CD4-positive, alpha-beta T cell (primary cell): ENCODE data around the gene ANKRD29. TPM values are rescaled to one million over a fixed set of nuclear protein-coding genes. Genes with fewer than 3 reads are reported as not detected.
"Not testable (repeated sequence)": the region's sequence is repeated elsewhere in the genome, so short reads cannot be mapped to it uniquely, and the experiment has no call there.

Experiments used
- ATAC-seq: fragments of 200-7000 bp; cut with Tn5 transposase; one replicate; pipeline ENCODE4 v1.10.0; 2022; ENCODE audit warnings: mild to moderate bottlenecking; ENCODE audit not compliant: poor library complexity
- CTCF ChIA-PET: fragments of 350-600 bp; sonication (Branson Sonifier 250); formaldehyde crosslinking; loops from one replicate; lab custom pipeline; 2021; ENCODE audit warnings: antibody characterized with exemption, inconsistent platforms; lab: Charles Lee
- POLR2A ChIA-PET: fragments of 350-600 bp; sonication (Branson Sonifier 250); formaldehyde crosslinking; loops from one replicate; lab custom pipeline; 2021; ENCODE audit warnings: antibody characterized with exemption, inconsistent platforms; lab: Charles Lee
- DNase-seq, 14 experiments: peaks; one replicate each; pipeline ENCODE4 v3.0.0-alpha.2; 2013 to 2020; ENCODE audit warnings: mixed read lengths in 2 of 14
- H3K27ac ChIP-seq, 2 donors: one replicate each; pipeline versions ENCODE4 v1.5.1 to v1.7.0; 2013; ENCODE audit warnings: low read length in 2 of 2, low read depth in 1 of 2, mild to moderate bottlenecking in 1 of 2
- H3K27me3 ChIP-seq, 2 experiments: 1 replicate in 1 of 2; 2 replicates in 1 of 2; pipeline versions ENCODE4 v1.6.1 to v1.7.0; 2013; ENCODE audit warnings: low read length in 2 of 2, control low read depth in 1 of 2, mild to moderate bottlenecking in 1 of 2, moderate library complexity in 1 of 2; ENCODE audit not compliant: insufficient read depth in 2 of 2, control insufficient read depth in 1 of 2
- H3K36me3 ChIP-seq: one replicate; pipeline ENCODE4 v1.6.1; 2013; ENCODE audit warnings: low read length, control low read depth; ENCODE audit not compliant: insufficient read depth
- H3K4me1 ChIP-seq: one replicate; pipeline ENCODE4 v1.6.1; 2013; ENCODE audit warnings: low read length, control low read depth; ENCODE audit not compliant: insufficient read depth
- H3K4me3 ChIP-seq: one replicate; pipeline ENCODE4 v1.5.1; 2013; ENCODE audit warnings: mild to moderate bottlenecking, low read length, moderate library complexity
- H3K9me3 ChIP-seq, 2 experiments: 1 replicate in 1 of 2; 2 replicates in 1 of 2; pipeline versions ENCODE4 v1.6.1 to v1.7.0; 2013; ENCODE audit warnings: low read length in 2 of 2, mild to moderate bottlenecking in 2 of 2, control low read depth in 1 of 2, moderate library complexity in 1 of 2; ENCODE audit not compliant: control insufficient read depth in 1 of 2, insufficient read depth in 1 of 2
- H3K27ac Mint-ChIP-seq: one replicate; pipeline ENCODE4 v1.8.0; 2020; ENCODE audit warnings: mixed read lengths
- H3K27me3 Mint-ChIP-seq: one replicate; pipeline ENCODE4 v1.8.0; 2021; ENCODE audit warnings: mixed read lengths
- H3K36me3 Mint-ChIP-seq: one replicate; pipeline ENCODE4 v1.8.0; 2021; ENCODE audit warnings: low read depth, mixed read lengths
- H3K4me1 Mint-ChIP-seq: one replicate; pipeline ENCODE4 v1.8.0; 2021; ENCODE audit warnings: low read depth, mixed read lengths
- H3K4me3 Mint-ChIP-seq: one replicate; pipeline ENCODE4 v1.8.0; 2020; ENCODE audit warnings: mild to moderate bottlenecking, mixed read lengths
- H3K9me3 Mint-ChIP-seq: one replicate; pipeline ENCODE4 v1.8.0; 2020; ENCODE audit warnings: mixed read lengths
- intact Hi-C, 2 experiments: fragments of 100-400 bp; cut with DNase I in 1 of 2; cut with micrococcal nuclease in 1 of 2; formaldehyde crosslinking; loops; one replicate each; pipeline versions ENCODE4 v1.15.1 to v1.9.0; 2023 to 2025; cut with DNase I, micrococcal nuclease
- total RNA-seq, 174 experiments: library from RNA in 2 of 174; stranded (reverse) in 2 of 174; gene quantifications; one replicate each; pipeline ENCODE4 v1.2.3 and lab custom pipeline; 2021 to 2026
- TF ChIP-seq, protein P1 (sequence below): fragments of 200-600 bp; IDR thresholded peaks from one replicate; pipeline ENCODE4 v1.8.0; 2022; ENCODE audit warnings: antibody characterized with exemption, mild to moderate bottlenecking

ANKRD29 gene
- total RNA-seq, 2 experiments from 2014 or later = 0.28 to 0.58 TPM

- ATAC-seq (no peak), DNase-seq (no peak)
- ChIA-PET CTCF (interaction anchor here (1.3 kb wide), 1 partner anchor 18 kb away, joined by 3 read pairs; no protein-coding TSS in a partner anchor), POLR2A (no interaction called here)
- intact Hi-C loops = no loop called here
- Mint-ChIP-seq H3K4me3 (no peak overlapping the region), H3K27me3 (peaks cover 26% of the 10 kb centered on the region), H3K4me1 (peaks cover 6% of the 10 kb centered on the region), H3K27ac (no peak overlapping the region), H3K36me3 (no peaks in the 10 kb centered on the region), H3K9me3 (no peaks in the 10 kb centered on the region)
- H3K36me3 ChIP-seq = no peaks in the 10 kb centered on the region
- H3K27ac ChIP-seq = no peak overlapping the region
- peaks cover 7% of the 10 kb centered on the region for H3K4me1 ChIP-seq
- TF ChIP-seq, protein P1, sequence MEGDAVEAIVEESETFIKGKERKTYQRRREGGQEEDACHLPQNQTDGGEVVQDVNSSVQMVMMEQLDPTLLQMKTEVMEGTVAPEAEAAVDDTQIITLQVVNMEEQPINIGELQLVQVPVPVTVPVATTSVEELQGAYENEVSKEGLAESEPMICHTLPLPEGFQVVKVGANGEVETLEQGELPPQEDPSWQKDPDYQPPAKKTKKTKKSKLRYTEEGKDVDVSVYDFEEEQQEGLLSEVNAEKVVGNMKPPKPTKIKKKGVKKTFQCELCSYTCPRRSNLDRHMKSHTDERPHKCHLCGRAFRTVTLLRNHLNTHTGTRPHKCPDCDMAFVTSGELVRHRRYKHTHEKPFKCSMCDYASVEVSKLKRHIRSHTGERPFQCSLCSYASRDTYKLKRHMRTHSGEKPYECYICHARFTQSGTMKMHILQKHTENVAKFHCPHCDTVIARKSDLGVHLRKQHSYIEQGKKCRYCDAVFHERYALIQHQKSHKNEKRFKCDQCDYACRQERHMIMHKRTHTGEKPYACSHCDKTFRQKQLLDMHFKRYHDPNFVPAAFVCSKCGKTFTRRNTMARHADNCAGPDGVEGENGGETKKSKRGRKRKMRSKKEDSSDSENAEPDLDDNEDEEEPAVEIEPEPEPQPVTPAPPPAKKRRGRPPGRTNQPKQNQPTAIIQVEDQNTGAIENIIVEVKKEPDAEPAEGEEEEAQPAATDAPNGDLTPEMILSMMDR = no peak
- peaks cover 0 to 4% of the 10 kb centered on the region in 2 experiments for H3K9me3 ChIP-seq
- H3K27me3 ChIP-seq = peaks cover 7% of the 10 kb centered on the region in 2 experiments
- no peak overlapping the region for H3K4me3 ChIP-seq
These were observed 48.3 kb downstream of the ANKRD29 start for GRCh38 chr18:23614413-23614812.

DNA sequence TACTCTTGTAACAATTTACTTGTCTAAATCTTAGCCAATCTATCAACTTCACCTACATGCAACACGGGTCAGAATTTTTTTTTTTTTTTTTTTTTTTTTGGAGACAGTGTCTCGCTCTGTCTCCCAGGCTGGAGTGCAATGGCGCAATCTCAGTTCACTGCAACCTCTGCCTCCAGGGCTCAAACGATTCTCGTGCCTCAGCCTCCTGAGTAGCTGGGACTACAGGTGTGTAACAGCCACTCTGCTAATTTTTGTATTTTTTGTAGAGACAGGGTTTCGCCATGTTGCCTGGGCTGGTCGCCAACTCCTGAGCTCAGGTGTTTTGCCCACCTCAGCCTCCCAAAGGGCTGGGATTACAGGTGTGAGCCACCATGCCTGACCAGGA lies 49.6 kb downstream of the ANKRD29 start:
- peaks cover 16% of the 10 kb centered on the region for H3K27me3 Mint-ChIP-seq
- H3K27ac ChIP-seq, H3K9me3 Mint-ChIP-seq, H3K4me3 Mint-ChIP-seq, POLR2A ChIA-PET, H3K4me1 Mint-ChIP-seq, H3K4me1 ChIP-seq, H3K36me3 ChIP-seq, H3K4me3 ChIP-seq, H3K9me3 ChIP-seq, DNase-seq, intact Hi-C loops, H3K27me3 ChIP-seq, H3K36me3 Mint-ChIP-seq, ATAC-seq, H3K27ac Mint-ChIP-seq: not testable (repeated sequence)
- CTCF ChIA-PET = interaction anchor here (0.7 kb wide), 1 partner anchor 670 kb away, joined by 4 read pairs; no protein-coding TSS in a partner anchor

DNA sequence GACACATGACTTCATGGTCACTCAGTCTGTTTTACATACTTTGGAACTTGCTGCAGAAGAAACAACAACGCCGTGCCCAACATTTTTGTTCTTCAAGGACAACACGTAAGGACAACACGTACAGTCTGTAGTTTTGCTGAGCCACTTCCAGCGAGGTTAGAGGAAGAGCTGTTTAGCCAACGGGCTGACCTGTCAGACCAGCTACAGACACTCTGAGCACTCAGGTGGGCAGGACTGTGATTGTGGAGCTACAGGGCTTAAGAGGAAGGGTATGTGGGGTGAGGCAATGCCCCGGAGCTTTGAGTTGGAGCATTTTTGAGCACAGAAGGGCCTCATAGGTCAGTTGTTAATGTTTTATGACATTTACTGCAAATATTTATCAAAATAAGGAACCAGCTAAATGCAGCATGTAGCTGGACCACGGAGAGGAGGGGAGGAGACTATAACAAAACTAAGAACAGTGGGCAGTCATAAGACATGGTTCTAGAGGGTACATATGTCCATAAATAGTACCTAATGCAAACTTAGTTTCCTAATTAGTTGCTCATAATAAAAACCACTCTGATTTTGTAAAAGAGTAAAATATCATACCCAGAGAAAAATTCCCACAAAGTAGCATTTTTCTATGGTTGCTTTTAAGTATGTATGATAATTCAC lies 50.1 kb downstream of the ANKRD29 start:
- ATAC-seq (no peak), DNase-seq (no peak)
- Mint-ChIP-seq H3K9me3 (no peaks in the 10 kb centered on the region), H3K4me1 (no peaks in the 10 kb centered on the region), H3K36me3 (no peaks in the 10 kb centered on the region), H3K27ac (no peak overlapping the region), H3K27me3 (peaks cover 11% of the 10 kb centered on the region), H3K4me3 (no peak overlapping the region)
- H3K36me3 ChIP-seq = no peaks in the 10 kb centered on the region
- ChIA-PET CTCF (interaction anchor here (0.7 to 1.2 kb wide), 2 partner anchors 10 to 91 kb away, joined by 3 to 7 read pairs; no protein-coding TSS in a partner anchor), POLR2A (no interaction called here)
- H3K4me1 ChIP-seq = no peaks in the 10 kb centered on the region
- no peak overlapping the region for H3K27ac ChIP-seq
- no peaks in the 10 kb centered on the region for H3K9me3 ChIP-seq
- TF ChIP-seq, protein P1 = no peak
- intact Hi-C loops = no loop called here
- no peaks in the 10 kb centered on the region for H3K27me3 ChIP-seq
- H3K4me3 ChIP-seq = no peak overlapping the region
